ENCODE results near the gene SH3BP5. TPM values are rescaled to one million over a fixed set of nuclear protein-coding genes. Genes with fewer than 3 reads are reported as not detected.

SH3BP5 gene
- total RNA-seq, 1 donor from 2014 or later: 5.2 TPM

- Mint-ChIP-seq H3K36me3 (ENCODE audit: low read depth) (peaks cover 14% of the 10 kb centered on the region), H3K4me1 (no peaks in the 10 kb centered on the region)
Observed at GRCh38 chr3:15214758-15215157, 117.6 kb downstream of the SH3BP5 start.

GRCh38 chr3:15211937-15212336, 120.4 kb downstream of the SH3BP5 start:
- Mint-ChIP-seq H3K27ac (ENCODE audit: unreplicated experiment) (no peak overlapping the region), H3K27me3 (ENCODE audit: low read depth) (no peaks in the 10 kb centered on the region), H3K36me3 (ENCODE audit: low read depth) (peaks cover 8% of the 10 kb centered on the region), H3K4me1 (peaks cover 13% of the 10 kb centered on the region), H3K4me3 (no peak overlapping the region), H3K9me3 (no peaks in the 10 kb centered on the region)
- no peak for DNase-seq (ENCODE audit: low read depth, low spot score)
- no peak for TF ChIP-seq CTCF (conservative IDR thresholded peaks at IDR 0.05)

More at GRCh38 chr3:15214758-15215157, 117.6 kb downstream of the SH3BP5 start:
- no peaks in the 10 kb centered on the region for H3K9me3 Mint-ChIP-seq
- H3K27me3 Mint-ChIP-seq (ENCODE audit: low read depth): no peaks in the 10 kb centered on the region
- no peak for TF ChIP-seq CTCF (conservative IDR thresholded peaks at IDR 0.05)
- no peak overlapping the region for H3K4me3 Mint-ChIP-seq
- DNase-seq (ENCODE audit: low read depth, low spot score): no peak
- no peak overlapping the region for H3K27ac Mint-ChIP-seq (ENCODE audit: unreplicated experiment)

GRCh38 chr3:15207836-15208504, 124.4 kb downstream of the SH3BP5 start:
- no peak for DNase-seq (ENCODE audit: low read depth, low spot score)
- no peaks in the 10 kb centered on the region for H3K9me3 Mint-ChIP-seq
- peaks cover 2% of the 10 kb centered on the region for H3K36me3 Mint-ChIP-seq (ENCODE audit: low read depth)
- peak overlapping the region; percentile 85 for H3K4me3 Mint-ChIP-seq
- H3K27me3 Mint-ChIP-seq (ENCODE audit: low read depth): no peaks in the 10 kb centered on the region
- H3K27ac Mint-ChIP-seq (ENCODE audit: unreplicated experiment): no peak overlapping the region
- no peak for TF ChIP-seq CTCF (conservative IDR thresholded peaks at IDR 0.05)
- peaks cover 20% of the 10 kb centered on the region for H3K4me1 Mint-ChIP-seq

GRCh38 chr3:15206662-15207576, 125.5 kb downstream of the SH3BP5 start:
- Mint-ChIP-seq H3K36me3 (ENCODE audit: low read depth) (no peaks in the 10 kb centered on the region), H3K27ac (ENCODE audit: unreplicated experiment) (peak overlapping the region; percentile 51)

More at GRCh38 chr3:15206662-15207576, 125.5 kb downstream of the SH3BP5 start:
- H3K9me3 Mint-ChIP-seq: no peaks in the 10 kb centered on the region
- no peak for TF ChIP-seq CTCF (conservative IDR thresholded peaks at IDR 0.05)
- DNase-seq (ENCODE audit: low read depth, low spot score): peak; percentile 8
- H3K4me1 Mint-ChIP-seq: peaks cover 24% of the 10 kb centered on the region
- peak overlapping the region; percentile 85 for H3K4me3 Mint-ChIP-seq
- no peaks in the 10 kb centered on the region for H3K27me3 Mint-ChIP-seq (ENCODE audit: low read depth)
